GM19099 (cell line): ENCODE results near the gene MYCN.

ENCODE experiments used
- POLR2A ChIP-seq: IDR thresholded peaks from 3 replicates; pipeline ENCODE4 v1.6.1; 2011; ENCODE audit warnings: low read depth; ENCODE audit not compliant: insufficient read length; ENCODE audit errors: extremely low read depth

Gene MYCN

DNA sequence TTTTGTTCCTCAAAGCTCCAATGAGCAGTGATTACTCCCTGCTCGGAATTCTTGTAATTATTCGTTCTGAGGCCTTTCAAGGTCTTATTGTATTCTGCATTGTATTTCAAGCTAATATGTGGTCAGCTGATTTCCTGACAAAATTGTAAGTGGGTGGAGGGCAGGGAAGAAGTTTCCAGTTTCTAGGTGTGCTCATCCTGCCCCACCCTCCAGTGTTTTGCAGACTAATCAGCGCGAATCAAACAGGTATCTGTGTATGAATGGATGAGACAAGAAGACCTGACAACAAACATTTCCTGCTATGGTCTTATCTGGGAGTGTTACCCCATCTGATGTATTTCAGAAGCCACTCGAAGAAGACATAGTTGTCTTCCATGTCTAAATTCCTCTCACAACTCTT is 35.3 kb downstream of the MYCN start:
- TF ChIP-seq POLR2A = no peak

DNA sequence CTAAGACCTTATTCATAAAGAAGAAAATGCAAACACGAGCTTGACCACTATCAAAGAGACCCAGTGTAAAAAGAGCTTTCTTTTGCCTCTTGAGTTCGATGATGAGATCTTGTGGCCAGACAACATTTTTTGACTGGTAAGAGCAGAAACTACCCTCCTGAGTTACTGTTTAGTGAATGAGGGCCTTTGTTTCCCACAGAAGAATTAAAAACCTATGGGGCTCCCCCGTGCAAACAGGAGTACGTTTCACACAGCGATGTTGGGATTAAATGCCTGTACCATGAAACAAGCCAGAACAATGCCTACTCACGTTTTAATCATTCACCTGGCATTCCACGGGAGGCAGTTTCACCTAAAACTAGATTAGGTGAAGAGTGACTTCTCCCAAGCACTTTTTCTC is 36.0 kb downstream of the MYCN start:
- TF ChIP-seq POLR2A = no peak

DNA sequence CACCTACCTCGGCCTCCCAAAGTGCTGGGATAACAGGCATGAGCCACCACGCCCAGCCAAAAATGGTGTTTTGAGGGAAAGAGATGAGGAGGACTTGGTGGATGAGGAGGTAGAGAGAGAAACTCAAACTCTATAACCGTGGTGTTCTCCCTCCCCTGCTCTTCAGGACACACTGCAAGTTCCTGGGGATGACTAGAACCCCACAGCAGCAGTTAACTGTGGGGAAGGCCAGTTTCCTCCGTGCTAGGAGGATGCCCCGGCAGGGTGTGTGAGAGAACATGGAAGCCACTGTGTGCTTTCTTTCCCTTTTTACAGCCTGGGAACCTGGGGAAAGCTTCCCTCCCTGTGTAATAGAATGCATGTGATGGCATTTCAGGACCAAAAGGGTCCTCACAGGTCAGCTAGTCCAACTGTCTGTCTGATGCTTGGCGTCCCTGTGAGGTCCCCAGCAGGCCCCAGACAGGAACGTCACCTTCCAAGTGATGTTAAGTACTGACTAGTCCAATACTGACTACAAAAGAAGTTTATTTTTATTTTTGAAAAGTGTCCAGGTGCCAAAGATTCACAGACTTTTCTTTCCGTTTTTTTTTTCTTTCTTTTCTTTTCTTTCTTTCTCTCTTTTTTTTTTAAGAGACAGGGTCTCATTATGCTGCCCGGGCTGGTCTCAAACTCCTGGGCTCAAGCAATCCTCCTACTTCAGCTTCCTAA is 38.9 kb downstream of the MYCN start:
- no peak for TF ChIP-seq POLR2A

DNA sequence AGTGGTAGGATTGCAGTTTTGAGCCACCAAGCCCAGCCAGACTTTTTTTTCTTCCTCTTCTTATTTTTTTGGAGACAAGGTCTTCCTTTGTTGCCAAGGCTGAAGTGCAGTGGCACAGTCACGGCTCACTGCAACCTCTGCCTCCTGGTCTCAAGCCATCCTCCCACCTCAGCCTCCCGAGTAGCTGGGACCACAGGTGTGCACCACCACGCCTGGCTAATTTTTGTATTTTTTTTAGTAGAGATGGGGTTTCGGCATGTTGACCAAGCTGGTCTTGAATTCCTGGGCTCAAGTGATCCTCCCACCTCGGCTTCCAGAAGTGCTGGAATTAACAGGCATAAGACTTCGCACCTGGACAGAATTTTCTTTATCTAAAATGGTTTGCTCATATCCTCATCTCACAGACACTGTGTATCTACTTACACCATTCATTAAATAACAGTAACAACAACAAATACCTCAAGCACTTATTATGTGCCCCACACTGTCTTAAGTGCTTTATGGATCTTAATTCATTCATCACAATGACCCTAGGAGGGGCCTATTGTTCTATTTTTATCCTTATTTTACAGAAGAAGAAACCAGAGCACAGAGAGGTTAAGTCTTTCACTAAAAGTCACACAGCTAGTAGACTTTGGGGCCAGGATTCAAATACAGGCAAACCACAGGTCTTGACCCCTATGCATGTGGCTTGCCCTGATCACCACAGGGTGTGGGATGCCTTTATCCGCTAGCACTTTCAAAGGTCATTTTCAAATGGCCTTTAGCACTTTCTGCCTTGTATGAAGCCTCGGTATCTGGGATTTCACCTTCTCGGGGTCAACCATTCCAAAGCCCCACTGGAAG is 39.6 kb downstream of the MYCN start:
- no peak for TF ChIP-seq POLR2A

DNA sequence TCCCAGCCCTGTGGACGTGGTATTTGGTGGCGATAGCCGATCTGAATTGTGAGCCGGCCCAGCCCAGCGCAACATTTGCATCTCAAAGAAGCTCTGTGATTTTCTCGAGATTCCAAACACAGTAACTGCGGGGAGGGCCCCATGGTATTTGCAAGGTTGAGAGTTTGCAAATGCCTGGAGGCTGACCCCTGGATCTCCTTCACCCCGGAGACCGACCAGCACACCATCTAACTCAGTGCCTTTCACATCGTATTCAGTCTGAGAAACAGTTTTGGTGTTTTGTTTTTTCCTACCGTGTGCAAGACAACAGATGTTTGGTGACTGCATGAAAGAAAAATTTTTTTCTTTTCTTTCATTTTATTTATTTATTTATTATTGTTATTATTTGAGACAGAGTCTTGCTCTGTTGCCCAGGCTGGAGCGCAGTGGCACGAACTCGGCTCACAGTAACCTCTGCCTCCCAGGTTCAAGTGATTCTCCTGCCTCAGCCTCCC is 40.3 kb downstream of the MYCN start:
- no peak for TF ChIP-seq POLR2A

DNA sequence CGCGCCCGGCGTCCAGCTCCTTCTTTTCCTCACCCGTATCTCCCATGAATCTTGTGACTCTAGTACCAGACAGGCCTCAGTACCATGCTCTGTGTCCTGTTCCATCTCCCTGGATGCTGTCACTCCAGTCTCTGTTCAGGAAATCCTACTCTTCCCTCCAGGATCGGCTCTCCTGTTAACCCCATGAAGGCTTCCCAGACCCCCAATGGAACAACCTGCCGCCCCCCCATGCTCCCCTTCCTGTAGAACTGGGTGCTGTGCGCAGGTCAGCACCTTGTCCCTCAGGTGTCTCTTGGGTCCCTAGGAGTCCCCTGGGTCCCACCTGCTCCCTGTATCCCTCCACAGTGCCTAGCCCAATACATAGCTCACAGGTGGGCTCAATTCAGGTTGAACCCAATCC is 41.3 kb downstream of the MYCN start:
- no peak for TF ChIP-seq POLR2A

DNA sequence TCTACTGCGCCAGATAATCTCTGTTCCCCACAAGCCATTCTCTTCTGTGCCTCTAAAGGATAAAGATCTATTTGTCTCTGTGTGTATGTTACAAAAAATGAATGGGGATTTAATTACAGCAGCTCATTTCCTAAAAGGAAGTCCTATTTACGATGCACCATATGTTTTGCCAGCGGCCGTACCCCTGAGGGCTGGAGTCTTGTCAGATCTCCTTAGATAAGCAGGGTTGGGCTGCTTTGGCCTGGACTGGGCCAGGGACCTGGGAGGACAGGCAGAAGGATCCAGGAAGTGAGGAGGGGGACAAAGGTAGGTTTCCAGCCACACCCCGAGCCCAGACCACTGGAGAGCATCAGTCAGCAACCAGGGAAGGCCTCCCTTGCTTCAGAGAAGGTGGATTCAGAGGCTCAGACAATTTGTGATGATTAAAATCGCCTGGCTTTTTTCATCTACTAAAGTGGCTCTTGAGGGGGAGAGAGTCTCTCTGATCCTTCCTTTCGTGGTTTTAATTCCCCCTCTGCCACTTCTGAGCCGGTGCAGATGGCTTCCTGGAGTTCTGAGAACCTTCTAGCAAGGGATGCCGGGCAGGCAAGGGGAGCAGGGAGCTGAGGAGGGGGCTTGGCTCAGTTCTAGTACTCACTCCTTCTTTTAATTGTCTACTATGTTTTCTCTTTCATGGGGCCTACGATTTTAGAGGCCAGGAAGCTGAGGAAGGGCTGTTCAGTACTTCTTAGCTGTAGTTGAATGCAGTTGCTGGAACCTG is 42.1 kb downstream of the MYCN start:
- TF ChIP-seq POLR2A = no peak

DNA sequence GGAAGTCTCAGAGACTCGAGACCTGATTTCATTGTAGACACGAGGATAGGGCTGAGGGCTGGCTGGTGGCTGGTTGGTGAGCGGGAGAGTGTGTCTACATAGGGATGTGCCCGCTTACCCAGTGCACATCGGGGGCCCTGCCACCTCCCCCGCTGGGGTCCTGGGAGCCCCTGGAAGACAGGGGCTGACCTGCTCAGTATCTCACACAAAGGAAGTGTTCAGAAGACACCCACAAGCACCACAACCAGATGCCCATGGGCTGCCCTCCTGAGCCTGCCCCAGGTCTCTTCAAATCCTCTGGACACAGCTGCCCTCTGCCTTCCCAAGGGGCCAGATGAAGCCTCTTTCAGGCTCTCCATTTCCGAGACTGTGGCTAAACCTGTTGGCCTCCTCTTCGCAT is 43.1 kb downstream of the MYCN start:
- no peak for TF ChIP-seq POLR2A

DNA sequence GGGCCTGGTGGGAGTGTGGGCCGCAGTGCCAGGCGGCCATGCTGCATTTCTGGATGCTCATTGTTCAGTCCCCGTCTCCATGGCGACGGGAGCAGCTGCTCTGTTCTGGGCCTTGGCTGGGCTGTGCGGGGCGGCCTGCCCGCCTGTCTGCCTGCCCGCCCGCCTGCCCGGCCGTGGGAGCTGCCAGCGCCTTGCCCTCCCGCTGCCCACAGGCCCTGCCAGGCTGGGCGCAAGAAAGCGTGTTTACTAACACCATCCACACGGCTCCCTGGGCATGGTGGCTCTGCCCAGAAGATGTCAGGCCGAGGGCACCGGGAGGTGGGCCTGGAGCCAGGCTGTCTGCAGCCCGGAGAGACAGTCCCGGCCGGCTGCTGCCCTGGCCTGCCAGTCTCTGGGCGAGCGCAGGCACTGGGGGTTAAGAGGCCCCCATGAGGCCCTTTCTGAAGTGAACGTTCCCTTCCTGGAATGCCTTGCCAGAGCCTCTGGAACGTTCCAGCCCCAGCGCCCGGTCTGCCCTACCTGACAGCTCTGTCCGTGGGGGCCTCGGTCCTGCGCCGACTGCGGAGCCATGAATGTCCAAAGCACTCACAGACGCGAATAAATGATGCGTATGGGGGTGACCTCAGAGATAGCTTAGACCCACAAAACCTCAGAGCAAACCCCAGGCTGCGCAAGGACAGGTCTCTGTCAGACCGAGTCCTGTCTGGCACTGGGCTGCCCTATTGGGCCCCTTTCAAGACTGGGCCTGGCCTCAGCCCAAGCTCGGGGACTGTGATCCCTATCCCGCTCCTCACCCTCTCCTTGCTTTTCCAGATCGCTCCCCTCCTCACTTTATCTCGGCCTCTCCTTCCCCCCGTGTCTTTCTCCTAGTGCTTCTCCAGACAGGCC is 44.3 kb downstream of the MYCN start:
- no peak for TF ChIP-seq POLR2A

DNA sequence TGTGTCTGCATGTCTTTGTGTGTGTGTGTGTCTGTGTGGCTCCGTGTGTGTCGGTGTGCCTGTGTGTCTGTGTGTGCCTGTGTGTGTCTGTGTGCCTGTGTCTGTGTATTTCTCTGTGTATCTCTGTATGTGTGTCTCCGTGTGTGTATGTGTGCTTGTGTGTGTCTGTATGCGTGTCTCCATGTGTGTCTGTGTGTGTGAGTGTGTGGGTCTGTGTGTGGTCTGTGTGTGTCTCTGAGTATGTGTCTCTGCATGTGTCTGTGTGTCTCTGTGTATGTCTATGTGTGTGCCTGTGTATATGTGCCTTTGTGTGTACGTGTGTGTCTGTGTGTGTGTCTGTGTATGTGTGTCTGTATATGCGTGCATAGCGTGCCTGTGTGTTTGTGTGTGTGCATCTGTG is 45.2 kb downstream of the MYCN start:
- no peak for TF ChIP-seq POLR2A

DNA sequence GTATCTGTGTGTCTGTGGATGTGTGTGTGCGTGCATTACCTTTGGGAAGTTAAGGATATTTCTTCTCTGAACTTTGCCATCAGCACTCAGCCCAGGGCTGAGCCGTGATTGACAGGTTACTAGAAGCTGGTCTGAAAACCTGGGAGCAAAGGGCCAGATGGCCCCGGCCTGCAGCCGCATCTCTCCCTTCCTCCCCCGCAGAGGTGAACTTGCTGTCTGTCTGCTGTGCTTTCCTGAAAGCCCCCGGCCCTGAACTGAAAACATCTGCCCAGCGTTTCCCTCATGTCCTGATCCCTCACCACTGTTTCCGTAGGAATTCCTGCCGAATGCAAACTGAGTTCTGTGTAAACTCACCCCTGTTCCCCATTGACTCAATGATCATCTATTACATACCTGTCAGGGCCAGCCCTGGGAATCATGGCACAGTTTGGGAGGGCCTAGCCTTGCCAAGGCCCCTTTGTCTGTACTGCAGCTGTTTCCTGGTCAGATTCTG is 45.8 kb downstream of the MYCN start:
- no peak for TF ChIP-seq POLR2A

DNA sequence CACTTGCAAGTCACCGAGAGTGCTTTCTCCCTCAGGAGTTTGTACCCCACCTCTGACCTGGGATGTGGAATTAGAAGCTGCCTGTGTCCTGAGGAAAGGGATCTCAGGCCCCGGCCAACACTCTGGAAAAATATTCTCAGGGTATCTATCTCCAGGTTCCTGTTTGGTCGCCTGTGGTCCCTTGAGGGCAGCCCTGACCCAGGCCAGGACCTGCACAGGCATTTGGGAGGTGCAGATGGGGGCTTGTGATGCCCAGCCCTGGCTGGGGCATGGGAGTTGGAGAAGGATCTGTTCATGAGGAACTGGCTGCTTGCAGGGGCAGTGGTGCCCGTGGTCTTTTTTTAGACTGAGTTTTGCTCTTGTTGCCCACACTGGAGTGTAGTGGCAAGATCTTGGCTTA is 46.3 kb downstream of the MYCN start:
- TF ChIP-seq POLR2A = no peak

DNA sequence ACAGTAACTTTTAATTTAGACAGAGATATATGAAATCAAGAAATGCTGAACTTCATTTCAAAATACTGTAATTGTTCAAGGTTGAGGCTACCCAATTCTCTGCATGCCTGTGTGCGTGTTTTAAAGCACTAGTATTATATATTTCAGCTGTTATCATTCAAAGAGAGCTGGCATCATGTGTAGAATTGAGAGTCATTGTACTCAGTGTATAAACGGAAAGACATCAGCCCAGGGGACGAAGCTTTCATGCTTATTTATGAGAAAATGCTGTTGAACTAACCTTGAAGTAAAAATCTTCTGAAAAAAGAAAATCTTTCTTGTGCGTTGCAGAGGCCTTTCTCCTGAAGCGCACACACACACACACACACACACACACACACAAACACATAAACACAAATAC is 48.4 kb downstream of the MYCN start:
- no peak for TF ChIP-seq POLR2A

DNA sequence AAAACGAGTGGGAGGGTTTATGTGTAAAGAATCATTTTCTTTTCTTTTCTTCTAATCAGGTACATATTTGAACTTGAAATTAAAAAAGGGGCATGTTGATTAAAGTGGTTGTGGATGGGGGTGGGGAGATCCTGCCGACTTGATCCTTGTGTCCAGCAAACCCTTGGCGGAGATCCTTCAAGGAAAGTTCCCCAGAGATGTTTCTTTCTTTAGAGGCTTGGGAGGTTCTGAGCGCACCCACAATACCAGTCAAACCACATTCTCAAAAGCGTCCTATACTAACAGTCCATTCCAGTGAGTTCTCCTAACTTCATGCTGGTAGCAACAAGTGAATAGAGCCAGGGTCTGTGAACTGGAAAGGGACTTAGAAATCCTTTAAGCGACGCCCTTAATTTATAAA is 49.2 kb downstream of the MYCN start:
- TF ChIP-seq POLR2A = no peak
